ENCODE data around the gene COL1A1. TPM values are rescaled to one million over a fixed set of nuclear protein-coding genes. Genes with fewer than 3 reads are reported as not detected.

The COL1A1 gene
- total and polyA plus RNA-seq, 2 experiments from 2014 or later, result 1,063 to 6,071 TPM

DNA sequence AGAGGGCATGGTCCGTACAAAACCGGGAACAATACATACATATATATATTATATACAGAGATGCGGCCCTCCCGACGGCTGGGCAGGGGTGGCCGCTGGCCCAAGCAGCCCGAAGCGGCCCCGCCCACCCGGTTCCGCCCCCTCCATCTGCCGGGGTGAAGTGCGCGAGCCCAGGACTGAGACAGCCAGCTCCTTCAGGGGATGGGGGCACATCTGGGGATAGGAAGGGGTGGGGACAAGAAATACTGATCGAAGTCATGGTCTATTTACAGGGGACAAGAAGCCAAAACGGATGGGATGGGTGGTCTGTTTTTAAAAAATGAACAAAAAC lies 67.7 kb downstream of the COL1A1 start:
- peaks cover 3% of the 10 kb centered on the region for H3K27me3 ChIP-seq
- H3K79me2 ChIP-seq, result no peaks in the 10 kb centered on the region
- no peak for DNase-seq (ENCODE audit: low spot score)
- 43% methylated on average over 11 of the region's 16 CpGs for WGBS (ENCODE audit: low lambda C conversion rate, missing lambda C conversion rate)
- H3K4me2 ChIP-seq, result no peak overlapping the region
- H3K4me1 ChIP-seq (ENCODE audit: insufficient read depth), result peaks cover 19% of the 10 kb centered on the region
- H3K27ac ChIP-seq, result no peak overlapping the region
- no peaks in the 10 kb centered on the region for H3K36me3 ChIP-seq (replicated peaks; ENCODE audit: insufficient read depth, low read depth)
- TF ChIP-seq EZH2 (IDR thresholded peaks at IDR 0.05; ENCODE audit: borderline replicate concordance), result no peak
- TF ChIP-seq, protein P1, sequence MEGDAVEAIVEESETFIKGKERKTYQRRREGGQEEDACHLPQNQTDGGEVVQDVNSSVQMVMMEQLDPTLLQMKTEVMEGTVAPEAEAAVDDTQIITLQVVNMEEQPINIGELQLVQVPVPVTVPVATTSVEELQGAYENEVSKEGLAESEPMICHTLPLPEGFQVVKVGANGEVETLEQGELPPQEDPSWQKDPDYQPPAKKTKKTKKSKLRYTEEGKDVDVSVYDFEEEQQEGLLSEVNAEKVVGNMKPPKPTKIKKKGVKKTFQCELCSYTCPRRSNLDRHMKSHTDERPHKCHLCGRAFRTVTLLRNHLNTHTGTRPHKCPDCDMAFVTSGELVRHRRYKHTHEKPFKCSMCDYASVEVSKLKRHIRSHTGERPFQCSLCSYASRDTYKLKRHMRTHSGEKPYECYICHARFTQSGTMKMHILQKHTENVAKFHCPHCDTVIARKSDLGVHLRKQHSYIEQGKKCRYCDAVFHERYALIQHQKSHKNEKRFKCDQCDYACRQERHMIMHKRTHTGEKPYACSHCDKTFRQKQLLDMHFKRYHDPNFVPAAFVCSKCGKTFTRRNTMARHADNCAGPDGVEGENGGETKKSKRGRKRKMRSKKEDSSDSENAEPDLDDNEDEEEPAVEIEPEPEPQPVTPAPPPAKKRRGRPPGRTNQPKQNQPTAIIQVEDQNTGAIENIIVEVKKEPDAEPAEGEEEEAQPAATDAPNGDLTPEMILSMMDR (IDR thresholded peaks at IDR 0.05; ENCODE audit: poor library complexity), result no peak
- no peak for TF ChIP-seq EZH2phosphoT487 (IDR thresholded peaks at IDR 0.05; ENCODE audit: low read depth, severe bottlenecking, unreplicated experiment)
- no peak overlapping the region for H3K4me3 ChIP-seq
- no peak overlapping the region for H2AFZ ChIP-seq
- H4K20me1 ChIP-seq (ENCODE audit: insufficient read depth, poor library complexity, severe bottlenecking), result no peaks in the 10 kb centered on the region
- H3K9me3 ChIP-seq (ENCODE audit: low read depth), result no peaks in the 10 kb centered on the region
- no peaks in the 10 kb centered on the region for H3K9me2 ChIP-seq (replicated peaks; ENCODE audit: insufficient read depth)

Small RNA genes within 50 kb of the gene (small RNA-seq; reads per million reads assigned to genes)
- gene SUMO2P7, result not detected

Other genes with a start within 250 kb of the COL1A1 start
- 0.17 and 0.32 TPM in 2 replicates for gene DLX4, start 232.4 kb downstream of the COL1A1 start, total RNA-seq
- gene DLX4, start 232.4 kb downstream of the COL1A1 start, polyA plus RNA-seq, result 1.4 and 3.7 TPM in 2 replicates
- gene DLX3, start 206.4 kb downstream of the COL1A1 start, total RNA-seq, result 0.37 and 0.88 TPM in 2 replicates
- 0.55 and 1.1 TPM in 2 replicates for gene DLX3, start 206.4 kb downstream of the COL1A1 start, polyA plus RNA-seq
- gene ITGA3, start 145.5 kb downstream of the COL1A1 start, total RNA-seq, result 26.3 and 28.5 TPM in 2 replicates
- 32.8 and 43.4 TPM in 2 replicates for gene ITGA3, start 145.5 kb downstream of the COL1A1 start, polyA plus RNA-seq
- 35.5 and 42.7 TPM in 2 replicates for gene PDK2, start 106.3 kb downstream of the COL1A1 start, total RNA-seq
- 55.8 and 56.9 TPM in 2 replicates for gene PDK2, start 106.3 kb downstream of the COL1A1 start, polyA plus RNA-seq
- gene SAMD14, start 71.5 kb downstream of the COL1A1 start, total RNA-seq, result 2.4 and 3.1 TPM in 2 replicates
- gene SAMD14, start 71.5 kb downstream of the COL1A1 start, polyA plus RNA-seq, result 3.1 and 4.2 TPM in 2 replicates
- gene PPP1R9B, start 51.0 kb downstream of the COL1A1 start, total RNA-seq, result 22.5 and 26.2 TPM in 2 replicates
- gene PPP1R9B, start 51.0 kb downstream of the COL1A1 start, polyA plus RNA-seq, result 5.1 and 6.7 TPM in 2 replicates
- gene SGCA, start 35.6 kb downstream of the COL1A1 start, total RNA-seq, result 0.37 TPM in 1 of 2 replicates, not detected in the other
- 0.83 and 2.2 TPM in 2 replicates for gene SGCA, start 35.6 kb downstream of the COL1A1 start, polyA plus RNA-seq
- gene TMEM92, start 72.8 kb upstream of the COL1A1 start, total RNA-seq, result 6.9 and 11.3 TPM in 2 replicates
- gene TMEM92, start 72.8 kb upstream of the COL1A1 start, polyA plus RNA-seq, result 21.7 and 24.0 TPM in 2 replicates
- 26.8 and 27.4 TPM in 2 replicates for gene XYLT2, start 144.5 kb upstream of the COL1A1 start, total RNA-seq
- 18.3 and 19.9 TPM in 2 replicates for gene XYLT2, start 144.5 kb upstream of the COL1A1 start, polyA plus RNA-seq
- 83.0 and 98.5 TPM in 2 replicates for gene MRPL27, start 171.6 kb upstream of the COL1A1 start, total RNA-seq
- gene MRPL27, start 171.6 kb upstream of the COL1A1 start, polyA plus RNA-seq, result 139 TPM in 2 replicates
- 1.9 and 2.1 TPM in 2 replicates for gene EME1, start 171.6 kb upstream of the COL1A1 start, total RNA-seq
- gene EME1, start 171.6 kb upstream of the COL1A1 start, polyA plus RNA-seq, result 5.1 and 7.2 TPM in 2 replicates
- gene LRRC59, start 195.9 kb upstream of the COL1A1 start, total RNA-seq, result 97.9 and 121 TPM in 2 replicates
- gene LRRC59, start 195.9 kb upstream of the COL1A1 start, polyA plus RNA-seq, result 82.3 and 105 TPM in 2 replicates
- 37.7 and 47.9 TPM in 2 replicates for gene ACSF2, start 224.6 kb upstream of the COL1A1 start, total RNA-seq
- 39.1 and 43.1 TPM in 2 replicates for gene ACSF2, start 224.6 kb upstream of the COL1A1 start, polyA plus RNA-seq

All from hepatocyte (in vitro differentiated cells).